HG03565 (cell line): ENCODE measurements around the gene ENDOG.
"Not testable (repeated sequence)": the region's sequence is repeated elsewhere in the genome, so short reads cannot be mapped to it uniquely, and the experiment has no call there.

Source experiments
- ATAC-seq: cut with Tn5 transposase; IDR thresholded peaks from one replicate; pipeline ENCODE4 v1.9.1; 2021; ENCODE audit warnings: mild to moderate bottlenecking, moderate library complexity; ENCODE audit not compliant: unreplicated experiment

Gene ENDOG

DNA sequence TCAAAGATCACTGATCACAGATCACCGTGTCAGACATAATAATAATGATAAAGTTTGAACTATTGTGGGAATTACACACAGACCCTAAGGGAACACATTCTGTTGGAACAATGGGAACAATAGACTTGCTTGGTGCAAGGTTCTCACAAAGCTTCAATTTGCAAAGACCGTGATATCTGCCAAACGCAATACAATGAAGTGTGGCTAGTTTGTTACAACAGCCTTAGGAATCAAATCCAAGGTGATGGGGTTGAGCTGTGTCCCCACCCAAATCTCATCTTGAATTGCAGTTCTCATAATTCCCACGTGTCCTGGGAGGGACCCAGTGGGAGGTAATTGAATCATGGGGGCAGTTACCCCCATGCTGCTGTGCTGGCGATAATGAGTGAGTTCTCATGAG, 42.6 kb downstream of the ENDOG start:
- ATAC-seq = no peak

DNA sequence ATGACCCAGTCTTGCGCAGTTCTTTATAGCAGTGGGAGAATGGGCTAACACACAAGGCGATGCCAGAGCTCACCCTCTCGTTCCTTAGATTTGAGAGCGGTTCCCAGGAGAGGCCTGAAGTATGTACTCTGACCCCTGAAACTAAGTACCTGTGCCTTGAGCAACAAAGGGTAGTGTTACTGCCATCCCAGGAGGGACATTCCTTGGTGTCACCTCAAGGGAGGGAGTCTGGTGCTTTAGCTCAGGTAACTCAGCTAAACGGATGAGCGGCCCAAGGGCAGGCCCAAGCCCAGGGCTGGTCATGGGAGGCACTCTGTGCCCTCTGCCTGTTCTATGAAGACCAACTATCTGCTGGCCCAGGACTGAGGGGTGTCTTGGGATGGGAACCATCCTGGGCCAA, 43.2 kb downstream of the ENDOG start:
- no peak for ATAC-seq

DNA sequence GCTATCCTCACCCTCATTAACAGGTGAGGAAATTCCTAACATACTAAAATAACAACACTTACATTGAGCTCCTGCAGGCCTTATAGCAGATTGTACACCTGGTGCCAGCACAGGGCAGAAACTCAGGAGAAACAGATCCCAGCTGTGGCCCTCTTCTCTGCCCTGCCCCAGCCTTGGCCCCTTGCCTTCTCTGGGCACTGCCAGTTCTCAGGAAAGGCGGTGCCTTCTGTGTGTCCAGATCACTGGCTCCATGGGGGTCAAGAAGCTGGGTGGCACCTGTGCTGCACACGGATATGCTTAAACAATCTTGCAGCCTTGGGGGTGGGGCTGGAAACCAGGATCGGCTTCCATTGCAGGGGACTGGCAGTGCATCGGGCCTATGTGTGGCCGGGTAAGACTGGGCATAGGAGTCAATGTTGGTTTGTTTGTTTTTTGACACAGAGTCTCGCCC, 44.1 kb downstream of the ENDOG start:
- ATAC-seq = no peak

DNA sequence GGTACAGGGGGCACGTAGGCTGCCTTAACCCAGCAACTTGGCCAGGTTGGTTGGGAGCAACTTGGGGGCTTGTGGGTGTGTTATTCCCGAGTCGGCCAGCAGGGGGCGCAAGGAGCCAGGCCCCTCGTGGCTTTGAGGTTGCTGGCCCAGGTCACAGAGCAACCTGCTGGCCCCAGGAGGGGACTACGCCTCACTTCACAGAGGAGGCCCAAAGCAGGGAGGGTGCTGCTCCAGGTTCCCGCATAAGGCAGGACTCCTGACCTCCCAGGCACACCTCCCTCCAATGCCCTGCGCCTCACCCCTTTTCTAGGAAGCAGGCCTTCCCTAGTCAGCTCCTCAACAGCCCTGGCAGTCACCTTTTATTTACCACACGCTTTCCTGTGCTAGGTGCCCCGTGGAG, 45.3 kb downstream of the ENDOG start:
- no peak for ATAC-seq

DNA sequence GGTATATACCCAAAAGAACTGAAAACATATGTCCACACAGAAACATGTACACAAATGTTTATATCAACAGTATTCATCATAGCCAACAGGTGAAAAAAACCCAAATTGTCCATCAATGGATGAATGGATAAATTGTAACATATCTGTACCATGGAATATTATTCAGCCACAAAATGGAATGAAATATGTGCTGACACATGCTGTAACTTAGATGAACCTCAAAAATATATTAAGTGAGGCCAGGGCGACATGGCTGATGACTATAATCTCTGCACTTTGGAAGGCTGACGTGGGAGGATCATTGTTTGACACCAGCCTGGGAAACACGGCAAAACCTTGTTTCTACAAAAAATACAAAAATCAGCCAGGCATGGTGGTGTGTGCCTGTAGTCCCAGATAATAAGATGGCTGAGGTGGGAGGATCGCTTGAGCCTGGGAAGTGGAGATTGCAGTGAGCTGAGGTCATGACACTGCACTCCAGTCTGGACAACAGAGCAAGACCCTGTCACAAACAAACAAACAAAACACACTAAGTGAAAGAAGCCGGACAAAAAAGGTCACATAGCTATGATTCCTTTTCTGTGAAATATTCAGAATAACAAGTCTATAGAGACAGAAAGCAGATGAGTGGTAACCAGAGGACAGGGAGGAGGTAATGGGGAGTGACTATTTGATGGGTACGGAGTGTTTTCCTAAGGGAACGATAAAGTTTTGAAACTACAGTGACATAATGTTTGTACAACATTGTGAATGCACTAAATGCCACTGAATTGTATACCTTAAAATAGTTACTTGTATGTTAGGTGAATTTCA, 52.0 kb downstream of the ENDOG start:
- no peak for ATAC-seq

DNA sequence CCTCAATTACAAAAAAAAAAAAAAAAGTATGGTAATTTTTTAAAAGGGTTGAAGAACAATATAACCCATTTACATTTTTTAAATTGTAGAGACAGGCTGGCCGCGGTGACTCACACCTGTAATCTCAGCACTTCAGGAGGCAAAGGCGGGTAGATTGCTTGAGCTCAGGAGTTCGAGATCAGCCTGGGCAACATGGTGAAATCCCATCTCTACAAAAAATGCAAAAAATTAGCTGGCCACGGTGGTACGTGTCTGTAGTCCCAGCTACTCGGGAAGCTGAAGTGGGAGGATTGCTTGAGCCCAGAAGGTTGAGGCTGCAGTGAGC, 52.6 kb downstream of the ENDOG start:
- not testable (repeated sequence) for ATAC-seq
